Activated CD8-positive, alpha-beta memory T cell treated with anti-CD3 and anti-CD28 coated beads, Interleukin-2, amount 50 U/mL, for 48 hours (primary cell): ENCODE data around the gene CHIC2.

Experiments used
- DNase-seq: peaks from one replicate; pipeline ENCODE4 v3.0.0-alpha.2; 2020

The CHIC2 gene

DNA sequence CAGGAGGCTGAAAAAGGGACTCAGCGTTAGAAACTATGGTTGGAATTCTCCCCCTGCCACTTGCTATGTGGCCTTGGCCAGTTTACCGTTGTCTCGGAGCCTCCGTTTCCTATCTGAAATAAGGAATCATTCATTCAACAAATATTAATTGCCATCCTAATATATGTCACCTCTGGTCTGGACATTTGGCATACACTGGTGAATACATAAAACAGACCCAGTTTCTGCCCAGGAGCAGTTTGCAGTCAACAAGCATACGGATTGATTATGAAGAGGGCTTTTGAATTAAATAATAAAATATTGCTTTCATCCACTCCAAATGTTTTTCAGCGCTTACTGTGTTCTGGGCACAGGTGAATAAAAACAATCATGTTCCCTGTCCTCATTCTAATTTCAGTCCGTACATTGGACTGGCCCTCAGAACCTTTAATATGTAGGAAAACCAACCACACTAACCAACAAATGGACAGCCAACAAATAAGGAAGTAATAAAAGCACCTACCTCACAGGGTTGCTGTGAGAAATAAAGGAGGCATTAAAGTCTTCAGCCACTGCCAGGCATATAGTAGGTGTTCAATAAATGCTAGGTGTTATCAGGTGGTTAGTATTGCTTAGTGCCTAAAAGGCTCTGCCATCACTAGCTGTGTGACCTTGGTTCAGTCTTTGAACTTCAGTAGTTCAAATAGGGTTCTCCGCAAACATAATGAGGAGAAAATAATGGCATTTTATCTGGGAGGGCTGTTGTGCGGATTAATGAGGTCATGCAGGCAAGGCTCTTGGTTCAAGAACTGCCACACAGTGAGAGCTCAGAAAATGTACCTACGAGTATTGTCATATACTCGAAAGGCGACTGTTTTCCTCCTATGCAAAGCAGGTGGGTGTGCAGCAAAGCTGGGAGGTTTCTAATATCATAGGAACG lies 28.3 kb upstream of the CHIC2 start:
- no peak for DNase-seq

DNA sequence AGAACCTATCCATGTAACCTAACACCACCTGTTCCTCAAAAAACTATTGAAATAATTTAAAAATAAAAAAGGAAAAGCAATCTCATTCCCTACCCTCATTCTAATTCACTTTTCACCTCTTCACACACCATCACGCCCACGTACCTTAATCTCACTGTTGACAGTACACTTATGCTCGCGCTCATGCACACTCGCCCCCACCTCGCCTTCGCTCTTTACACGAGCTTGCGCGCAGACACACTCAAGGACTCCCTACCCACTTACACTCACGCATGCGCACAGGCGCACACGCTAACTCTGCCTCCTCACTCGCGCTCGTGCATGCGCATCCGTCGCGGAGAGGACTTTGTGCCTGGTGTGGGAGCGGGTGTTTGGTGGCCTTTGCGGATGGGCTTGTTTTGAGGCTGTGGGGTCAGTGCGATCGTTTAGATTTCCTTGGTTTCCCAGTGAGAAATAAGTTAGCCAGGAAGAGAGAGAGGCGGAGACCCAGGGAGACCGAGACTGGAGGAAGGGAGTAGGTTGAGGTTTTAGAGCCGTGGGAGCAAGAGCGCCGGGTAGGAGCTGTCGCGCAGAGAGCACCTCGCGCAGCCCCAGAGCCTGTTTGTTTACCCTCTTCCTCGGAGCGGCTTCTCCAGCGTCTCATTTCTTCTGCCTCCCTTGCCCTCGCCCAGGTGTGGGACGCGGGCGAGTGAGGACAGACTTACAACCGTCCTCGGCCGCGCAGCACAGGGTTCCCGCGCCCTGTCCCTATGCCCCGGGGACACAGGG lies 27.4 kb upstream of the CHIC2 start:
- DNase-seq = peak; percentile 84

DNA sequence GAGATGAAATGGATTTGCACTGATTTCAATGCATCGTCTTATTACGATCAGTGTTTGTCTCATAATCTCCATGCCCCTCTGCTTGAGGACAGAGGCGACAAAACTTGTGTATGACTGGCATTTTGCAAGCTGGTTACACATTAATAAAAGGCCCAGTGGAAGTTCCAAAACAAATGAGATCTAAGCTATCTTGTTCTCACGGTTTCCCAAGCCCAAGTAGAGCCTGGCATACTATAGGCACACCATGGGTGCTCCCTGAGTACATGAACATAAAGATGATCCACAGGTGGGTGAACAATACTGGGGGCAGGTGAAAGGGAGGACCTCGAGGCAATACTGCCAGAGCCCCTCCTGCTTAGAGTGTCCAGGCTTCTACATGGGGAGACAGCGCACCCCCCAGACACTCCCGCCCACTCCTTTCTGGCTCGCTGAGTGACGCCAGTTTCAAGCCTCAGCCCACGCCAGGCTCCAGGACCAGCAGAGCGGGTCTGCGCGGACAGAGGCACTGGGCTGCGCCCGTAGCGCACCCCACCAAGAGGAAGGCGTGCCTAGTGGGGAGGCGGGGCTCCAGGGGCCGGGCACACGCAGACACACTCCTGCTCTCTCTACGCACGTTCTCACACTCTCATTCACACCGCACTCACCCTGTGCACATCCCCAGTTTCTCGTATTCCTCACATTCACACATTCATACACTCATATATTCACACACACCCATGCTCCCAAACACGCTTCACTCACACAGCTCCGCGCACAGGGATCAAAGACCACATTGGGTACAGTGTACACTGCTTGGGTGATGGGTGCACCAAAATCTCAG lies 26.6 kb upstream of the CHIC2 start:
- DNase-seq = peak; percentile 53

DNA sequence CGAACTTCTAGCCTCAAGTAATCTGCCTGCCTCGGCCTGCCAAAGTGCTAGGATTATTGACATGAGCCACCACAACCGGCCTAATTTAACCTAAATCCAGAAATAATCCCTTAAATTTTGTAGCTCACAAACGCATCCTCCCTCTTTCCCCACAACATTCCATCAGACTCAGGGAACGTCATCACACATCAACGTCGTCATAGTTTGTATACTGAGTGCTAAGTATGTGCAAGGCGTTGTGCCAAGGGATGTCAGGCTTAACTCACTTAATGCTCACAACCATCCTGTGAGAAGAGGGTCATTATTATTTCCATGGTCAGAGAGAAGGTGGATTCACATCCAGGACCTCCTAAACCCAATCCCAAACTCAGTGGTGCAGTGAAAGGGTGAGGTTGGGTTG lies 26.0 kb upstream of the CHIC2 start:
- DNase-seq = no peak

GRCh38 chr4:54089875-54090274 lies 25.5 kb upstream of the CHIC2 start:
- DNase-seq = no peak

DNA sequence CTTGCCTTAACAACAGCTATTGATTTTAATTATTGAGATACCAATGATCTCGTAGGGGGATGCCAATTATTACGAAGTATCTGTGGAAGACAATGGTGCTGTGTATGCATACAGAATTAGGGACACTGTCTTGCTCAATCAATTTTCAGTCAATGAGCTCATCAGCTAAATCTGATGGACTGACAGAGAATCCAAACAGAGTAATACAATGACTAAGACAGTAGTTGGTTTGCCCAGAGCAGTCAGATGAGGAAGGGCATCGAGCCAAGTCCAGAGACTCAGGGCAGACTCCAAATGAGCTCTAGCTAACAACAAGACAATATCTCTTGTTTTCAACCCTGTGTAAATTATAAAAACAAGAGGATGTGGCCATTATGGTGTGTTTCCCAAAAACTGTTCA lies 20.9 kb upstream of the CHIC2 start:
- no peak for DNase-seq

DNA sequence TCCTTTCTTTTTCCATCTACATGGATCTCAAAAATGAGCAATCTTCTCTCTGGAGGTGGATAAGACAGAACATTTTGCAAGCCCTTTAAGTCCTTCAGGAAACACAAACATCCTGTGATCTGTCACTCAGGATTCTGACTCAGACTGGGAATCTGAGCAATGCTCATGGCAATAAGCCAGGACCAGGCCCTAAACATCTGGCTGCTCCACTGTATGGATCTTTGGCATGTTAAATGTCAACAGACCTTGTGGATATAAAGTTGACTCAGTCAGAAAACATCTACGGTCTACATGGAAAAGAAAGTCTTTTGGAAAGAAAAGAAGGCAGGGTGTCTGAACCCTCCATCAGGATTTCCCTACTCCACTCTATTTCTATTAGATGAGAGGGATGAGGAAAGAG lies 17.8 kb upstream of the CHIC2 start:
- no peak for DNase-seq

DNA sequence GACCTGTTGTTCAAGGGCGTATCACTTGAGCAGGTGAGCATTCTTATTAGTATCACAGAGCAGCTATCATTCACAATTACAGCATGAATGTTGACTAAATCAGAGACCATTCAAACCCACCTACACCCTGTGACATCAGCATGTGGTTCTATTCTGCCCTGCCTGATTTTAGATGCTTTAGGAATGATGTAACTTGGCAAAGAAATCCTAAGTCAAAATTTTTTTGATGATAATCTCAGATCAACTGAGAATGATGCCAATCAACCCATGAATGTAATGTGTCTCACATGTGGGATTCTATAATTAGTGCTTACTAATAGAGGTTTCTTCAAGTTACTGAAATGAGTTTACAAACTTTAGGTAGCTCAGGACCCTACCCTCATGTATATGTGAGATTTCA lies 13.4 kb upstream of the CHIC2 start:
- DNase-seq = no peak

DNA sequence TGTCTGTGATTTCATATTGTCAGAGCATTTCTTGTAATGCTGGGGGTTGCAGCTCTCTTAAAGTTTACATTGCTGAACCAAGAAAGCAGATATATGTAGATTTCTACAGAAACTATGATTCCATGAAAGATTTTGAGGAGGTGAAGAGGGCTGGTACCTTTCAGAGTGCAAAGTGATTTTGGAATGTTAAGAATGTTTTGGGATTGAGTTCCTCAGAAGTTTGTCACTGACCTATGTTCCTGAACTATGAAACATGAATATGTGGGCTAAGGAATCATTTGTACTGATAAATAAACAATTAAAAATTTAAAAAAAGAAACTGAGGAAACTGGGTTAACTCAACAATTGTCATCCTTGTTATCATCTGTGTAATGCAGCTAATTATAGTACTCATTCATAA lies 12.3 kb upstream of the CHIC2 start:
- no peak for DNase-seq

GRCh38 chr4:54074381-54074780 lies 10.0 kb upstream of the CHIC2 start:
- no peak for DNase-seq

GRCh38 chr4:54073271-54073880 lies 9.0 kb upstream of the CHIC2 start:
- DNase-seq = no peak

- DNase-seq = no peak
Measured at GRCh38 chr4:54067166-54067565, 2.8 kb upstream of the CHIC2 start.

- no peak for DNase-seq
Measured at GRCh38 chr4:54066718-54067129, 2.3 kb upstream of the CHIC2 start.

GRCh38 chr4:54066088-54066415 lies 1.6 kb upstream of the CHIC2 start:
- no peak for DNase-seq

- no peak for DNase-seq
Measured at GRCh38 chr4:54065282-54066087, 1.1 kb upstream of the CHIC2 start.

DNA sequence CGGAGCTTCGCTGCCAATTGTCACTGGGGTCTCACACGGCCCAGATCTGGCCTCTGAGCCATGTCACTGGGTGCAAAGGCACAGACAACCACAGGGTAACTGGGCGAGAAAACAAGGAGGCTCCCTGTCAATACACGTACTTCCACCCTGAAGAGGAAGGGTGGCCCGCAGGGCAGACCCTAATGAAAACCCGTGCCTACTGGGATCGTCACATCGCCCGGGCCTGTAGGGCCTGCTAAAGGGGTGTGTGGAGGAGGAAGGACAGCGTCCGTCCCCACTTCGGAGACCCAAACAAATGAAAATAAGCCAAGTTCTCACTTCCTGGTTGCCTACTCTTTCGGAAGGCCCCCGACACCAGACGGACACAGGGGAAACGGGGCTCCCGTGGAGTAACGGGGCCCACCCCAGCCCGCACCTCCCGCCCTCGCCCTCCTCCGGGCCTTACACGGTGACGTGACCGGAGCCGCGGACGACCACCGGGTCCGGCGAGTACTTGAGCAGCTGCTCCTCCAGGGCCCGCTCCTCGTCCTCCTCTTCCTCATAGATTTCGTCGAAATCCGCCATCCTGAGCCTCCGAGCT lies 578 bp downstream of the CHIC2 start:
- no peak for DNase-seq

DNA sequence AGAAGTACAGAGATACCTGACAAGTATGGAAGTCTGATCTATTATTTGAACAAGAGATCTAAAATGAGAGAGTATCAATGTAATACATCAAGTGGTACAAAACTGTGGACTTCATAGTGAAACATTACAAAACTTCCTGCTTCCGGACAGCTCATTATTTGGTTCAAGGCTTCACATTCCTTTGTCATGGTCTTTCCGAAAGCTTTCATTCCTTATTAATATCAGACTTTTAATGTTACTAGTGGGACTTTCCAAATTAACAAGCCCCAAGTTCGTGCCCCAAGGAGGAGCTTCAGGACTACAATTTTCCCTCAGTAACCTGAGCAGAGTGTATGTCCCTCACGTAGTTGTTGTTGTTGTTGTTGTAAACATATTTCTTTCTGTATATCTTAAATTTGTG lies 1.2 kb downstream of the CHIC2 start:
- DNase-seq = no peak

- no peak for DNase-seq
Measured at GRCh38 chr4:54062392-54062791, 2.0 kb downstream of the CHIC2 start.

DNA sequence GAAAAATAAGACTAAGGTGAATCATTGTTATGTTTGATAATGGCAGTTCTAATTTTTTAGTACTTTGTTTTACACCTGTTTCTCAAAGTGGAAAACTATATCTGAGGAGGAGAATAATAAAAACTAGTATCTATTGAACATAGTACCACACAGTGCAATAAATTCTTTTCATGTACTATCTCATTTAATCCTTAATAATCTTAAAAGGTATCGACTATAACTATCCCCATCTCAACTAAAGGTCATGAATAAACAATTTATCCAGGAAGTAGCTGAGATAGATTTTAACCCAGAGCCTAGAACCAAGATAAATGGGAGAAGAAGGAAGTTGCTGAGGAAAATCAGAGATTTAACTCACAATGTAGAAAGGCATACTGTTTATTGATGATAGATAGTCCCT lies 2.5 kb downstream of the CHIC2 start:
- no peak for DNase-seq

DNA sequence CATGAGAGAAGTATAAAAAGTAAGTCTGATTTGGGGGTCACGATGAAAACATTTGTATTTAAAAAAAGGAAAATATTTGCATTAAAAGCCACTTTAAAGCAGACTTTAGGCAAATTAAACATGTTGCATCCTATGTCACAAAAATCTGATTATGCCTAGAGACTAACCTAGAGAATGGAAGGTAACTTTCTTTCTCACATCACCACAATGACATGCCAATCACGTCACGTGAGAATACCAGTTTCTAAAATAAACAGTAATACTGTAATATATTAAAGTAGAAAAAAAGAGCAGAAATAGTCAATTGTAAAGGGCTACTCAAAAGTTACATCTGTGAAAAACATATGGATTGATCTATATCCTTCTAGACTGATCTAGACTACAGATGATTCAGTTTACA lies 3.3 kb downstream of the CHIC2 start:
- DNase-seq = no peak

DNA sequence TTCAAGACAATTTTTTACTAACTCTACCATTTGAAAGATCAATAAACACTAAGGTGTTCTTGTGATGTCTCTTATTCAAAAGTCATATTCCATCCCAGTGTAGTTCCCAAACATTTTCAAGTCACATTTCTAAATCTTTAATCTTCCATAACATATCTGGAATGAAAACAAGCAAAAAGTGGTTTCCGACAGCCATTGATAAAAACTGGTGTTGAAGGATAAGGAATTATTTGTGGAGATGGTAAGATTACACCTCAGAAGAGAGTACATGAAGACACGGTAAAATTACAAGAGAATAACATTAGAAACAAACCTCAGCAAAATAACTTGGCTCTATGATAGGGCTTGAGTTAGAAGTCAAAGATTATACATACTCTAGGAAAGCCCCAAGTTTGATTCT lies 4.3 kb downstream of the CHIC2 start:
- no peak for DNase-seq

DNA sequence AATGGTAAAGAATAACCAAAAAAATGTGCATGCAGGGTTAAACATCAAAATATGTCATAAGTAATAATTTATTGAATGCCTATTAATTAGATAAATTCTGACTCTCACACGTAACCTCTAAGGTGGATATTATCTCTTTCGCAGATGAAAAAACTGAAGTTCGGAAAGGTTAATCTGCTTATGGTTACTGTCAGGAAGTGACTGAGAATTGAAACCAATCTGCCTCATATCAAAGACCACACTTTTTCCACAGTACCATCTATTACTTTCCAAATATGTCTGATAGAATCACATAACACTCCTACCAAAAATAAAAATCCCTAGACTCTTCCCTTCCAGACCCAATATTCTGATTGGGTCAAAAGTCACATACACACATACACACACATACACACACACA lies 6.2 kb downstream of the CHIC2 start:
- no peak for DNase-seq
